IPS DF 4.7 (cell line): Measurements from ENCODE around the gene MYL12B.
"Not testable (repeated sequence)": the region's sequence is repeated elsewhere in the genome, so short reads cannot be mapped to it uniquely, and the experiment has no call there.

ENCODE experiments used
- DNase-seq: peaks from one replicate; pipeline ENCODE4 v3.0.0-alpha.2; 2013; ENCODE audit warnings: low spot score; ENCODE audit errors: extremely low read depth

Gene MYL12B

GRCh38 chr18:3297025-3297984 is 35.4 kb downstream of the MYL12B start:
- peak; percentile 95 for DNase-seq

GRCh38 chr18:3304832-3305231 is 42.9 kb downstream of the MYL12B start:
- no peak for DNase-seq

- no peak for DNase-seq
These were observed 43.4 kb downstream of the MYL12B start for GRCh38 chr18:3305354-3305762.

GRCh38 chr18:3305933-3306332 is 44.0 kb downstream of the MYL12B start:
- DNase-seq: no peak

- no peak for DNase-seq
These were observed 44.5 kb downstream of the MYL12B start for GRCh38 chr18:3306391-3306790.

- DNase-seq: no peak
These were observed 51.8 kb downstream of the MYL12B start for GRCh38 chr18:3313685-3314084.

- DNase-seq: not testable (repeated sequence)
These were observed 53.4 kb downstream of the MYL12B start for GRCh38 chr18:3315344-3315743.

GRCh38 chr18:3319399-3319798 is 57.5 kb downstream of the MYL12B start:
- DNase-seq: no peak

- no peak for DNase-seq
These were observed 58.0 kb downstream of the MYL12B start for GRCh38 chr18:3319894-3320454.

GRCh38 chr18:3321133-3321812 is 59.3 kb downstream of the MYL12B start:
- no peak for DNase-seq

GRCh38 chr18:3323900-3324299 is 62.0 kb downstream of the MYL12B start:
- no peak for DNase-seq
